CD8-positive, alpha-beta memory T cell (primary cell): ENCODE data around the gene GOLGA2. TPM values are rescaled to one million over a fixed set of nuclear protein-coding genes. Genes with fewer than 3 reads are reported as not detected.
"Not testable (repeated sequence)": the region's sequence is repeated elsewhere in the genome, so short reads cannot be mapped to it uniquely, and the experiment has no call there.

Experiments used
- CTCF ChIA-PET: fragments of 350-600 bp; sonication (Branson Sonifier 250); formaldehyde crosslinking; loops from one replicate; lab custom pipeline; 2021; ENCODE audit warnings: antibody characterized with exemption; lab: Charles Lee
- POLR2A ChIA-PET: fragments of 350-600 bp; sonication (Branson Sonifier 250); formaldehyde crosslinking; loops from one replicate; lab custom pipeline; 2021; ENCODE audit warnings: antibody characterized with exemption; lab: Charles Lee
- DNase-seq, 5 donors: peaks; one replicate each; pipeline versions ENCODE4 v3.0.0 to v3.0.0-alpha.2; 2020 to 2022; ENCODE audit warnings: mixed read lengths in 1 of 5
- H3K27ac ChIP-seq: one replicate; pipeline ENCODE4 v1.7.0; 2013; ENCODE audit warnings: low read depth, mild to moderate bottlenecking, low read length, moderate library complexity
- H3K27me3 ChIP-seq: 2 replicates; pipeline ENCODE4 v1.7.0; 2013; ENCODE audit warnings: low read length, mild to moderate bottlenecking; ENCODE audit not compliant: insufficient read depth, poor library complexity, severe bottlenecking
- H3K36me3 ChIP-seq: 2 replicates; pipeline ENCODE4 v1.7.0; 2013; ENCODE audit warnings: mild to moderate bottlenecking, low read length, moderate library complexity; ENCODE audit not compliant: insufficient read depth
- H3K4me1 ChIP-seq: 2 replicates; pipeline ENCODE4 v1.7.0; 2013; ENCODE audit warnings: mild to moderate bottlenecking, low read length, moderate library complexity; ENCODE audit not compliant: insufficient read depth
- H3K4me3 ChIP-seq: 2 replicates; pipeline ENCODE4 v1.7.0; 2013; ENCODE audit warnings: mild to moderate bottlenecking, low read length
- H3K9me3 ChIP-seq: 2 replicates; pipeline ENCODE4 v1.7.0; 2013; ENCODE audit warnings: mild to moderate bottlenecking, low read length
- H3K27ac Mint-ChIP-seq, 8 donors: one replicate each; pipeline ENCODE4 v1.8.0; 2020 to 2021; ENCODE audit warnings: mixed read lengths in 8 of 8, mild to moderate bottlenecking in 6 of 8, inconsistent platforms in 3 of 8, moderate library complexity in 3 of 8
- H3K27me3 Mint-ChIP-seq, 2 donors: one replicate each; pipeline ENCODE4 v1.8.0; 2020 to 2021; ENCODE audit warnings: mixed read lengths in 2 of 2, mild to moderate bottlenecking in 1 of 2, moderate library complexity in 1 of 2
- H3K36me3 Mint-ChIP-seq, 3 donors: one replicate each; pipeline ENCODE4 v1.8.0; 2020 to 2021; ENCODE audit warnings: mixed read lengths in 3 of 3, inconsistent platforms in 1 of 3, mild to moderate bottlenecking in 1 of 3
- H3K4me1 Mint-ChIP-seq, 3 donors: one replicate each; pipeline ENCODE4 v1.8.0; 2020 to 2021; ENCODE audit warnings: mixed read lengths in 3 of 3, inconsistent platforms in 1 of 3, mild to moderate bottlenecking in 1 of 3
- H3K4me3 Mint-ChIP-seq, 7 donors: one replicate each; pipeline ENCODE4 v1.8.0; 2020 to 2021; ENCODE audit warnings: mixed read lengths in 7 of 7, mild to moderate bottlenecking in 6 of 7, moderate library complexity in 4 of 7, inconsistent platforms in 2 of 7
- H3K9me3 Mint-ChIP-seq, 5 donors: one replicate each; pipeline ENCODE4 v1.8.0; 2020 to 2022; ENCODE audit warnings: mixed read lengths in 5 of 5, mild to moderate bottlenecking in 3 of 5, moderate library complexity in 2 of 5, inconsistent platforms in 1 of 5
- polyA plus RNA-seq: library from polyadenylated mRNA; unstranded; fragments of 300-500 nt; fragmentation: Illumina TruSeq; gene quantifications from one replicate; pipeline ENCODE4 v1.2.3, GENCODE V29; 2021
- total RNA-seq, 2 experiments: library from RNA; stranded (reverse); gene quantifications; one replicate each; pipeline ENCODE4 v1.2.3, GENCODE V29; 2021

The GOLGA2 gene
- total and polyA plus RNA-seq, 3 experiments from 2014 or later, result 8.8 to 35.5 (median 35.4) TPM

GRCh38 chr9:128286440-128286839, 10.6 kb upstream of the GOLGA2 start:
- ChIA-PET CTCF (interaction anchor here (1.0 kb wide), 1 partner anchor 8 kb away, joined by 5 read pairs; no protein-coding TSS in a partner anchor), POLR2A (no interaction called here)
- Histone ChIP-seq H3K27me3 (no peaks in the 10 kb centered on the region), H3K36me3 (peaks cover 13% of the 10 kb centered on the region), H3K4me1 (no peaks in the 10 kb centered on the region), H3K9me3 (no peaks in the 10 kb centered on the region), H3K27ac (no peak overlapping the region), H3K4me3 (no peak overlapping the region)
- no peaks in the 10 kb centered on the region for H3K9me3 Mint-ChIP-seq
- H3K4me3 Mint-ChIP-seq, result no peak overlapping the region
- H3K4me1 Mint-ChIP-seq, result no peaks in the 10 kb centered on the region
- H3K27me3 Mint-ChIP-seq, result no peaks in the 10 kb centered on the region
- no peak for DNase-seq
- no peak overlapping the region for H3K27ac Mint-ChIP-seq
- H3K36me3 Mint-ChIP-seq, result peaks cover 3 to 30% (median 5%) of the 10 kb centered on the region in 3 donors

DNA sequence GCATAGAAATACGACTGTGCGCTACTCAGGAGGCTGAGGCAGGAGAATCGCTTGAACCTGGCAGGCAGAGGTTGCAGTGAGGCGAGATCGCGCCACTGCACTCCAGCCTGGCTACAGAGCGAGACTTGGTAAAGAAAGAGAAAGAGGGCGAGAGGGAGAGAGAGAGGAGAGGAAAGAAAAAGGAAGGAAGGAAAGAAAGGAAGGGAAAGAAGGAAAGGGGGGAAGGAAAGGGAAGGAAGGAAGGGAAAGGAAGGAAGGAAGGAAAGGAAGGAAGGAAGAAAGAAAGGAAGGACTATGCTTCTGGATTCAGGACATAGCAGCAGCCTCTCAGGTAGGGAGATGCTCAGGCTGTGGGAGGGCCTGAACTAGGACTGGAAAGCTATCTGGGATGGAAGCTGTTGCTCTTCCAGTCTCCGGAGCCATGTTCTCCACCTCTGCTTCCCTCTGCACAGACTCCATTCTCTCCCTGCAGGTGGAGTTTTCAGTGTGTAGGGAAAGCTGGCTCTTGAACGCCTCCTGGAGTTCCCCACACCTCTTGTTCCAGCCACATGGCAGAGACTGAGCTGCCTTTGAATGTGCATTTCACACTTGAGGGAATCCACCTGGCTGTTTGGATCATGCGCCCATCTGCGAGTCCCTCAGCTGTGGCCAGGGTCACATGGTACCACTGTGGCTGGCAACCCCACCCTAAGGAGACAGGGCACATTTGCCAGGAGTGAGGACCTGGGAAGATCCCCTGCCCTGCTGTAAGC, 9.4 kb upstream of the GOLGA2 start:
- Mint-ChIP-seq H3K4me3 (no peak overlapping the region), H3K36me3 (peaks cover 3 to 32% (median 6%) of the 10 kb centered on the region in 3 donors), H3K27me3 (no peaks in the 10 kb centered on the region), H3K27ac (peak overlapping the region in 2 of 8 donors; percentile 11 to 62), H3K9me3 (no peaks in the 10 kb centered on the region), H3K4me1 (peaks cover 0 to under 1% (median under 1%) of the 10 kb centered on the region in 3 donors)
- ChIA-PET CTCF (no interaction called here), POLR2A (no interaction called here)
- peaks cover 13% of the 10 kb centered on the region for H3K36me3 ChIP-seq
- H3K27ac ChIP-seq, result no peak overlapping the region
- no peaks in the 10 kb centered on the region for H3K27me3 ChIP-seq
- DNase-seq, result no peak
- H3K4me3 ChIP-seq, result no peak overlapping the region
- no peaks in the 10 kb centered on the region for H3K9me3 ChIP-seq
- H3K4me1 ChIP-seq, result no peaks in the 10 kb centered on the region

GRCh38 chr9:128282500-128282899, 6.7 kb upstream of the GOLGA2 start:
- Mint-ChIP-seq H3K9me3 (no peaks in the 10 kb centered on the region), H3K27me3 (no peaks in the 10 kb centered on the region), H3K27ac (no peak overlapping the region), H3K36me3 (peaks cover 3 to 19% (median 5%) of the 10 kb centered on the region in 3 donors), H3K4me3 (peak overlapping the region in 1 of 7 donors; percentile 45), H3K4me1 (peaks cover 6 to 13% (median 10%) of the 10 kb centered on the region in 3 donors)
- DNase-seq, result no peak
- H3K4me1 ChIP-seq, result no peaks in the 10 kb centered on the region
- no peaks in the 10 kb centered on the region for H3K27me3 ChIP-seq
- H3K36me3 ChIP-seq, result peaks cover 13% of the 10 kb centered on the region
- no peak overlapping the region for H3K4me3 ChIP-seq
- no peak overlapping the region for H3K27ac ChIP-seq
- ChIA-PET POLR2A (interaction anchor here (0.7 kb wide), 1 partner anchor 531 kb away, joined by 3 read pairs; no protein-coding TSS in a partner anchor), CTCF (no interaction called here)
- H3K9me3 ChIP-seq, result no peaks in the 10 kb centered on the region

DNA sequence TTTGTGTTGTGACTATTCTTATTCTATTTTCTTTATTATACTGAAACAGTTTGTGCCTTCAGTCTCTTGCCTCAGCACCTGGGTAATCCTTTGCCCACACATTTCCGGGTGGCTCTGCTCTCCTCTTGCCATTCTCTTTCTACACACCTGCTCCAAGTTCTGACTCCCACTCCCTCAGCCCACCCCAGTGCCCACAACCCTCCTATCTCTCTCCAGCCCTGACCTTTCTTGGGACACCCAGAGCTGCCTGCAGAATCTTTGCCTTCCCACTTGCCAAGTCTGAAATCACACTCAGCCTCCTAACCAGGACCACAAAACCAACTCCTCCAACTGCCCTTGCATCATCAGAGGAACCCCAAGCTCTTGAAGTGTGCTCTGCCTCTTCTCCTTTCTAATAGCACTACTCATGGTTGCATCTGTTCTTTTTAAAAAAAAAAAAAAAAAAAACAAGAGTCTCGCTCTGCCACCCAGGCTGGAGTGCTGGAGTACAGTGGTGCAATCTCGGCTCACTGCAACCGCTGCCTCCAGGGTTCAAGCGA, 4.3 kb upstream of the GOLGA2 start:
- ChIA-PET CTCF (no interaction called here), POLR2A (no interaction called here)
- Histone ChIP-seq H3K27ac (peak overlapping the region; percentile 81), H3K36me3 (no peaks in the 10 kb centered on the region), H3K9me3 (no peaks in the 10 kb centered on the region), H3K4me1 (peaks cover 12% of the 10 kb centered on the region), H3K4me3 (no peak overlapping the region), H3K27me3 (no peaks in the 10 kb centered on the region)
- Mint-ChIP-seq H3K9me3 (no peaks in the 10 kb centered on the region), H3K4me1 (peaks cover 20 to 31% (median 28%) of the 10 kb centered on the region in 3 donors), H3K4me3 (peak overlapping the region in 1 of 7 donors; percentile 28), H3K36me3 (peaks cover 0 to 14% (median 5%) of the 10 kb centered on the region in 3 donors), H3K27me3 (peaks cover 0 to 3% of the 10 kb centered on the region in 2 donors), H3K27ac (peak overlapping the region in 5 of 8 donors; percentile 19 to 94 (median 66))
- no peak for DNase-seq

GRCh38 chr9:128279088-128280073, 3.6 kb upstream of the GOLGA2 start:
- H3K4me3 ChIP-seq, POLR2A ChIA-PET, H3K9me3 Mint-ChIP-seq, DNase-seq, CTCF ChIA-PET, H3K9me3 ChIP-seq, H3K27me3 Mint-ChIP-seq, H3K36me3 ChIP-seq, H3K27me3 ChIP-seq: not testable (repeated sequence)
- peaks cover 25 to 39% (median 36%) of the 10 kb centered on the region in 3 donors for H3K4me1 Mint-ChIP-seq
- H3K4me3 Mint-ChIP-seq, result peak overlapping the region in 4 of 7 donors; percentile 45 to 60 (median 50)
- Histone ChIP-seq H3K4me1 (peaks cover 19% of the 10 kb centered on the region), H3K27ac (peak overlapping the region; percentile 81)
- H3K36me3 Mint-ChIP-seq, result peaks cover 0 to 13% (median 5%) of the 10 kb centered on the region in 3 donors
- H3K27ac Mint-ChIP-seq, result peak overlapping the region in 5 of 8 donors; percentile 4 to 85 (median 36)

- peak in 1 of 5 donors; percentile 8 for DNase-seq
- H3K9me3 Mint-ChIP-seq, result no peaks in the 10 kb centered on the region
- H3K4me3 ChIP-seq, result peak overlapping the region; percentile 98
- no peaks in the 10 kb centered on the region for H3K9me3 ChIP-seq
- peak overlapping the region; percentile 96 for H3K27ac ChIP-seq
- H3K4me1 Mint-ChIP-seq, result peaks cover 27 to 47% (median 43%) of the 10 kb centered on the region in 3 donors
- peaks cover 19% of the 10 kb centered on the region for H3K4me1 ChIP-seq
- no peaks in the 10 kb centered on the region for H3K27me3 ChIP-seq
- H3K36me3 Mint-ChIP-seq, result peaks cover 0 to 30% (median 5%) of the 10 kb centered on the region in 3 donors
- peak overlapping the region; percentile 96 to 98 (median 97) for H3K4me3 Mint-ChIP-seq
- H3K36me3 ChIP-seq, result peaks cover 7% of the 10 kb centered on the region
- ChIA-PET POLR2A (interaction anchor here (0.5 to 1.2 kb wide), 3 partner anchors 27 to 385 kb away, joined by 3 to 20 read pairs (median 4); partner anchors contain the start of gene URM1), CTCF (interaction anchor here (1.2 kb wide), 2 partner anchors 19 to 27 kb away, joined by 5 to 7 read pairs; no protein-coding TSS in a partner anchor)
- H3K27me3 Mint-ChIP-seq, result peaks cover 0 to 3% of the 10 kb centered on the region in 2 donors
- peak overlapping the region; percentile 94 to 99 (median 97) for H3K27ac Mint-ChIP-seq
These were observed 915 bp upstream of the GOLGA2 start for GRCh38 chr9:128276574-128277270.
